WI38 (cell line): Measurements from ENCODE around the gene BBIP1.

Source experiments
- H3K4me3 ChIP-seq: 2 replicates; pipeline ENCODE4 v1.5.1; 2011; ENCODE audit warnings: low read depth, mild to moderate bottlenecking, control low read depth, low read length
- CTCF ChIP-seq: IDR thresholded peaks from 2 replicates; pipeline ENCODE4 v1.5.1; 2012; ENCODE audit warnings: low read depth, mild to moderate bottlenecking, control low read depth, low read length

Gene BBIP1

GRCh38 chr10:110912374-110912773 lies 6.6 kb downstream of the BBIP1 start:
- no peak for TF ChIP-seq CTCF
- no peak overlapping the region for H3K4me3 ChIP-seq

GRCh38 chr10:110910138-110910537 lies 8.8 kb downstream of the BBIP1 start:
- no peak overlapping the region for H3K4me3 ChIP-seq
- TF ChIP-seq CTCF: no peak

GRCh38 chr10:110903280-110904278 lies 15.4 kb downstream of the BBIP1 start:
- H3K4me3 ChIP-seq: no peak overlapping the region
- no peak for TF ChIP-seq CTCF

GRCh38 chr10:110901954-110902819 lies 16.8 kb downstream of the BBIP1 start:
- H3K4me3 ChIP-seq: no peak overlapping the region
- TF ChIP-seq CTCF: no peak

GRCh38 chr10:110900983-110901382 lies 18.0 kb downstream of the BBIP1 start:
- no peak overlapping the region for H3K4me3 ChIP-seq
- no peak for TF ChIP-seq CTCF

GRCh38 chr10:110898391-110898790 lies 20.6 kb downstream of the BBIP1 start:
- no peak overlapping the region for H3K4me3 ChIP-seq
- no peak for TF ChIP-seq CTCF
